K562 (cell line): ENCODE results near the gene BRD3OS.

Experiments
- CEBPB ChIP-seq: fragments of 450-650 bp; IDR thresholded peaks from 2 replicates; pipeline ENCODE4 v1.6.1; 2016; ENCODE audit warnings: missing genetic modification characterization, missing compliant biosample characterization
- KAT8 ChIP-seq: fragments of 450-650 bp; IDR thresholded peaks from 2 replicates; pipeline ENCODE4 v1.6.1; 2016; ENCODE audit warnings: low read depth, mild to moderate bottlenecking
- POLR2A ChIP-seq: fragments of 450-650 bp; conservative IDR thresholded peaks from 2 replicates; pipeline ENCODE4 v1.6.1; 2016
- RNF2 ChIP-seq: sonication (generic); IDR thresholded peaks from 2 replicates; pipeline ENCODE4 v1.6.1; 2016
- TF ChIP-seq, protein P1 (sequence below), 3 experiments: IDR thresholded peaks in 2 of 3; conservative IDR thresholded peaks in 1 of 3; 2 replicates each; pipeline ENCODE4 v1.5.1; 2011 to 2012; ENCODE audit warnings: low read length in 3 of 3, mild to moderate bottlenecking in 3 of 3, control low read depth in 2 of 3, improper control_type of control experiment in 1 of 3, inconsistent platforms in 1 of 3, low read depth in 1 of 3, mixed read lengths in 1 of 3, moderate library complexity in 1 of 3; ENCODE audit not compliant: insufficient read depth in 2 of 3

DNA sequence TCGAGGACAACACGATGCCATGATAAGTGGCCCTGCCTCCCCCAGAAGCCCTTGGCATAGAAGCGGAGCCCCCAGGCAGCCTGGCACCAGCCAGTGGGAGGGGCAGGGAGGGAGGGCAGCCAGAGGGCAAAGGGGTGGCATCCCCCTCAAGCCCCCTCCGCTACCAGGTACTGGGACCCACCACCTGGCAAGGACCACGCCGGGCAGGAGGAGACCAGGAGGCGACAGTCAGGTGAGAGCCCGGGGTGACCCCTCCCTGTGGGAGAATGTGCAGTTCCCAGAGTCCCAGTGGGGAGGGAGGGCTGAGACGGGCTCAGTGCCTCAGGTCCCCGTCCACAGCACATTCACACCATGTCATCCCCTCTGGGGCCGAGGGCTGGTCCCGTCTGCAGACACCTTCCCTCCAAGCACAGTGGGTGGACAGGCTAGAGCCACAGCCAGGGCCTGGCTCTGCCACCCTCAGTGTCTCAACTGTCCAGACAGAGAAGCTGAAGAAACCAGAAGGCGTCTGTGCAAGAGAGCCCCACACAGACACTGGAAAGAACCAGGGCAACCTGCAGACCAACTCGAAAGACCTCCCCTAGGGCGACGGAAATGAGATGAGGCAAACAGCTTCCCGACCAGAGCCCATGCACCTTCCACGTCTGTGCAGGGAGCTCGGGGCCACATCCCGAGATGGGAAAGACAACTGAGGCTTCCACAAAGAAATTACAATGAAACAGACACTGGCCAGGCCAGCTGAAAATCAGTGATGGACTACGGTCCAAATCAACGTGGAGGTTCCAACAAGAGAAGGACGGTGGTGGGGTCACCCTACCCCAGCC, 31.4 kb downstream of the BRD3OS start:
- TF ChIP-seq, protein P1, sequence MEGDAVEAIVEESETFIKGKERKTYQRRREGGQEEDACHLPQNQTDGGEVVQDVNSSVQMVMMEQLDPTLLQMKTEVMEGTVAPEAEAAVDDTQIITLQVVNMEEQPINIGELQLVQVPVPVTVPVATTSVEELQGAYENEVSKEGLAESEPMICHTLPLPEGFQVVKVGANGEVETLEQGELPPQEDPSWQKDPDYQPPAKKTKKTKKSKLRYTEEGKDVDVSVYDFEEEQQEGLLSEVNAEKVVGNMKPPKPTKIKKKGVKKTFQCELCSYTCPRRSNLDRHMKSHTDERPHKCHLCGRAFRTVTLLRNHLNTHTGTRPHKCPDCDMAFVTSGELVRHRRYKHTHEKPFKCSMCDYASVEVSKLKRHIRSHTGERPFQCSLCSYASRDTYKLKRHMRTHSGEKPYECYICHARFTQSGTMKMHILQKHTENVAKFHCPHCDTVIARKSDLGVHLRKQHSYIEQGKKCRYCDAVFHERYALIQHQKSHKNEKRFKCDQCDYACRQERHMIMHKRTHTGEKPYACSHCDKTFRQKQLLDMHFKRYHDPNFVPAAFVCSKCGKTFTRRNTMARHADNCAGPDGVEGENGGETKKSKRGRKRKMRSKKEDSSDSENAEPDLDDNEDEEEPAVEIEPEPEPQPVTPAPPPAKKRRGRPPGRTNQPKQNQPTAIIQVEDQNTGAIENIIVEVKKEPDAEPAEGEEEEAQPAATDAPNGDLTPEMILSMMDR (IDR thresholded peaks at IDR 0.05 in 2 of 3, conservative IDR thresholded peaks at IDR 0.05 in 1 of 3; ENCODE audit: insufficient read depth in 2 of 3, low read depth in 1 of 3, low read length in 3 of 3) = no peak
- no peak for TF ChIP-seq CEBPB (tag)
- no peak for TF ChIP-seq POLR2A
- TF ChIP-seq KAT8 = no peak
- no peak for TF ChIP-seq RNF2
